GM23338 (cell line): Measurements from ENCODE around the gene SLC30A1. TPM values are rescaled to one million over a fixed set of nuclear protein-coding genes. Genes with fewer than 3 reads are reported as not detected.

ENCODE experiments used
- ATAC-seq: fragments of 200-7000 bp; cut with Tn5 transposase; 3 replicates; pipeline ENCODE4 v1.9.1; 2020
- DNase-seq: peaks from one replicate; pipeline ENCODE4 v3.0.0-alpha.2; 2015; ENCODE audit warnings: low spot score
- H2AFZ ChIP-seq: fragments of 200-600 bp; sonication (generic); 2 replicates; pipeline ENCODE4 v1.8.0; 2016; ENCODE audit warnings: antibody characterized with exemption, mild to moderate bottlenecking, moderate library complexity
- H3F3A ChIP-seq: fragments of 200-600 bp; sonication (generic); replicated peaks from 2 replicates; pipeline ENCODE4 v1.8.0; 2017; ENCODE audit warnings: antibody characterized with exemption, mixed run types, low read depth
- H3K27ac ChIP-seq: fragments of 200-600 bp; sonication (generic); 2 replicates; pipeline ENCODE4 v1.6.1; 2016; ENCODE audit warnings: low read depth
- H3K27me3 ChIP-seq: fragments of 200-600 bp; sonication (generic); 2 replicates; pipeline ENCODE4 v1.8.0; 2016; ENCODE audit warnings: mild to moderate bottlenecking, mixed run types, moderate library complexity; ENCODE audit not compliant: insufficient read depth
- H3K36me3 ChIP-seq: fragments of 200-600 bp; sonication (generic); 2 replicates; pipeline ENCODE4 v1.8.0; 2016; ENCODE audit warnings: mild to moderate bottlenecking; ENCODE audit not compliant: insufficient read depth
- H3K4me1 ChIP-seq: fragments of 200-600 bp; sonication (generic); 2 replicates; pipeline ENCODE4 v1.8.0; 2016; ENCODE audit warnings: mild to moderate bottlenecking, moderate library complexity; ENCODE audit not compliant: insufficient read depth
- H3K4me2 ChIP-seq: fragments of 200-600 bp; sonication (generic); 2 replicates; pipeline ENCODE4 v1.7.1; 2017; ENCODE audit warnings: mixed run types
- H3K4me3 ChIP-seq: fragments of 200-600 bp; sonication (generic); 2 replicates; pipeline ENCODE4 v1.6.1; 2016; ENCODE audit warnings: mixed run types
- H3K79me2 ChIP-seq: fragments of 200-600 bp; sonication (generic); replicated peaks from 2 replicates; pipeline ENCODE4 v1.8.0; 2017; ENCODE audit warnings: mild to moderate bottlenecking; ENCODE audit not compliant: insufficient read depth
- H3K9me2 ChIP-seq: fragments of 200-600 bp; sonication (generic); 2 replicates; pipeline ENCODE4 v1.8.0; 2017; ENCODE audit not compliant: insufficient read depth
- H4K20me1 ChIP-seq: fragments of 200-600 bp; sonication (generic); replicated peaks from 2 replicates; pipeline ENCODE4 v1.8.0; 2017; ENCODE audit warnings: mild to moderate bottlenecking; ENCODE audit not compliant: insufficient read depth
- H3K27ac Mint-ChIP-seq: 2 replicates; pipeline ENCODE4 v1.8.0; 2020; ENCODE audit warnings: inconsistent platforms, mild to moderate bottlenecking, moderate library complexity, mixed read lengths
- H3K27me3 Mint-ChIP-seq: 3 replicates; pipeline ENCODE4 v1.8.0; 2022; ENCODE audit warnings: low read depth, mild to moderate bottlenecking, moderate library complexity, mixed read lengths, inconsistent platforms; ENCODE audit not compliant: insufficient read depth, poor library complexity
- H3K36me3 Mint-ChIP-seq: 3 replicates; pipeline ENCODE4 v1.8.0; 2021; ENCODE audit warnings: low read depth, mild to moderate bottlenecking, inconsistent platforms, moderate library complexity, mixed read lengths
- H3K4me1 Mint-ChIP-seq: 3 replicates; pipeline ENCODE4 v1.8.0; 2020; ENCODE audit warnings: mild to moderate bottlenecking, inconsistent platforms, mixed read lengths
- H3K4me3 Mint-ChIP-seq: 3 replicates; pipeline ENCODE4 v1.8.0; 2021; ENCODE audit warnings: moderate library complexity, mild to moderate bottlenecking, inconsistent platforms, mixed read lengths
- H3K9me3 Mint-ChIP-seq: 3 replicates; pipeline ENCODE4 v1.8.0; 2020; ENCODE audit warnings: moderate library complexity, mild to moderate bottlenecking, inconsistent platforms, mixed read lengths
- CREB1 ChIP-seq: fragments of 250-450 bp; sonication (Bioruptor Pico); IDR thresholded peaks from 2 replicates; pipeline ENCODE4 v1.5.0; 2020; ENCODE audit warnings: low read depth, mild to moderate bottlenecking, moderate library complexity
- CTCF ChIP-seq, 2 experiments: fragments of 200-600 bp in 1 of 2; sonication (generic) in 1 of 2; conservative IDR thresholded peaks; 2 replicates each; pipeline versions ENCODE4 v1.5.1 to v1.6.1; 2016 to 2017; ENCODE audit warnings: antibody characterized with exemption in 2 of 2, low read depth in 2 of 2, mild to moderate bottlenecking in 2 of 2, moderate library complexity in 1 of 2
- ETS1 ChIP-seq: IDR thresholded peaks from 2 replicates; pipeline ENCODE4 v1.6.1; 2016; ENCODE audit warnings: antibody characterized with exemption
- EZH2 ChIP-seq: fragments of 200-600 bp; sonication (generic); IDR thresholded peaks from one replicate; pipeline ENCODE4 v1.8.0; 2017; ENCODE audit warnings: antibody characterized with exemption, mild to moderate bottlenecking, low read depth; ENCODE audit not compliant: unreplicated experiment
- EZH2phosphoT487 ChIP-seq: fragments of 200-600 bp; sonication (generic); IDR thresholded peaks from one replicate; pipeline ENCODE4 v1.8.1; 2018; ENCODE audit warnings: antibody characterized with exemption; ENCODE audit not compliant: unreplicated experiment
- JUNB ChIP-seq: IDR thresholded peaks from one replicate; pipeline ENCODE4 v1.6.1; 2016; ENCODE audit warnings: antibody characterized with exemption; ENCODE audit not compliant: unreplicated experiment
- NANOG ChIP-seq: IDR thresholded peaks from 2 replicates; pipeline ENCODE4 v1.6.1; 2016; ENCODE audit warnings: antibody characterized with exemption, borderline replicate concordance
- POLR2AphosphoS5 ChIP-seq: IDR thresholded peaks from 2 replicates; pipeline ENCODE4 v1.6.1; 2016; ENCODE audit warnings: antibody characterized with exemption, low read depth
- REST ChIP-seq: IDR thresholded peaks from one replicate; pipeline ENCODE4 v1.6.1; 2018; ENCODE audit warnings: antibody characterized with exemption; ENCODE audit not compliant: unreplicated experiment
- STAT1 ChIP-seq: IDR thresholded peaks from one replicate; pipeline ENCODE4 v1.6.1; 2016; ENCODE audit warnings: antibody characterized with exemption; ENCODE audit not compliant: unreplicated experiment
- ZNF114 ChIP-seq: fragments of 250-450 bp; sonication (Bioruptor Pico); IDR thresholded peaks from 2 replicates; pipeline ENCODE4 v1.5.0; 2020; ENCODE audit warnings: mild to moderate bottlenecking, moderate library complexity
- ZNF331 ChIP-seq: fragments of 250-450 bp; sonication (Bioruptor Pico); IDR thresholded peaks from 2 replicates; pipeline ENCODE4 v1.5.0; 2020; ENCODE audit warnings: low read depth, mild to moderate bottlenecking, moderate library complexity
- polyA plus RNA-seq: library from polyadenylated mRNA; unstranded; fragments of >200 nt; fragmentation: Nextera tagmentation; extraction: Ambion mirVana; gene quantifications from 2 replicates; pipeline ENCODE4 v1.2.1, GENCODE V29; 2016
- total RNA-seq: library from RNA; depleted of rRNA; stranded (reverse); fragments of >200 nt; shearing (Covaris generic); gene quantifications from 2 replicates; pipeline ENCODE4 v1.2.3, GENCODE V29; 2014
- TF ChIP-seq, protein P1 (sequence below): fragments of 250-450 bp; sonication (Bioruptor Pico); IDR thresholded peaks from 2 replicates; pipeline ENCODE4 v1.5.0; 2020; ENCODE audit warnings: mild to moderate bottlenecking, moderate library complexity

The SLC30A1 gene
- total and polyA plus RNA-seq, 2 experiments from 2014 or later, result 3.3 to 17.7 TPM

GRCh38 chr1:211616231-211616964 is 37.4 kb upstream of the SLC30A1 start (continued):
- TF ChIP-seq EZH2phosphoT487, result no peak

DNA sequence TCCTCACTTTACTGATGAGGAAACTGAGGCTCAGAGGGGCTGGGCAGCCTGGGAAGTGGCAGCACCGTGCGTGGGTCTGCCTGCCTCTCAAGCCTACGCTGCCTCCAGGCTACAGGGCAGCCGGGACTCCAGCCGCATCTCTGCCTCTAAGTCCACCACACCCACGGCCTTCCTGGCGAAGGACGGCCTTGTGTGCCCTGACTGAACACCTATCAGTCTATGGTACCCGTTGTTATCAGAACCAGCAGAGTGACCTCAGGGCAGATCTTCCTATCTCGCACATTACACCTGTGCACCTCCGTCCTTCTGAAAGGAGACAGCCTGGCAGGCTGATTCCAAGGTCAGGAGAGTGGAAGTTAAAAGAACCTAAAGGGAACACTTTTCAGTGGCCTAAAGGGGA is 35.7 kb upstream of the SLC30A1 start:
- DNase-seq (no peak), ATAC-seq (no peak)
- no peak overlapping the region for H2AFZ ChIP-seq
- no peaks in the 10 kb centered on the region for H3K9me2 ChIP-seq
- Mint-ChIP-seq H3K4me3 (no peak overlapping the region), H3K27ac (no peak overlapping the region), H3K9me3 (no peaks in the 10 kb centered on the region), H3K4me1 (peaks cover 6% of the 10 kb centered on the region; the same call in 1 of the 3 replicates), H3K27me3 (peaks cover 2% of the 10 kb centered on the region), H3K36me3 (no peaks in the 10 kb centered on the region)
- no peak overlapping the region for H3K4me3 ChIP-seq
- H3K4me1 ChIP-seq, result no peaks in the 10 kb centered on the region
- H3K27me3 ChIP-seq, result no peaks in the 10 kb centered on the region
- H3K27ac ChIP-seq, result no peak overlapping the region
- no peaks in the 10 kb centered on the region for H3K36me3 ChIP-seq
- no peaks in the 10 kb centered on the region for H3K79me2 ChIP-seq
- TF ChIP-seq REST, result no peak
- TF ChIP-seq JUNB, result no peak
- no peak for TF ChIP-seq NANOG
- no peak for TF ChIP-seq ZNF331 (CRISPR knock-in tag)
- no peak for TF ChIP-seq POLR2AphosphoS5
- TF ChIP-seq CREB1, result no peak
- TF ChIP-seq, protein P1, sequence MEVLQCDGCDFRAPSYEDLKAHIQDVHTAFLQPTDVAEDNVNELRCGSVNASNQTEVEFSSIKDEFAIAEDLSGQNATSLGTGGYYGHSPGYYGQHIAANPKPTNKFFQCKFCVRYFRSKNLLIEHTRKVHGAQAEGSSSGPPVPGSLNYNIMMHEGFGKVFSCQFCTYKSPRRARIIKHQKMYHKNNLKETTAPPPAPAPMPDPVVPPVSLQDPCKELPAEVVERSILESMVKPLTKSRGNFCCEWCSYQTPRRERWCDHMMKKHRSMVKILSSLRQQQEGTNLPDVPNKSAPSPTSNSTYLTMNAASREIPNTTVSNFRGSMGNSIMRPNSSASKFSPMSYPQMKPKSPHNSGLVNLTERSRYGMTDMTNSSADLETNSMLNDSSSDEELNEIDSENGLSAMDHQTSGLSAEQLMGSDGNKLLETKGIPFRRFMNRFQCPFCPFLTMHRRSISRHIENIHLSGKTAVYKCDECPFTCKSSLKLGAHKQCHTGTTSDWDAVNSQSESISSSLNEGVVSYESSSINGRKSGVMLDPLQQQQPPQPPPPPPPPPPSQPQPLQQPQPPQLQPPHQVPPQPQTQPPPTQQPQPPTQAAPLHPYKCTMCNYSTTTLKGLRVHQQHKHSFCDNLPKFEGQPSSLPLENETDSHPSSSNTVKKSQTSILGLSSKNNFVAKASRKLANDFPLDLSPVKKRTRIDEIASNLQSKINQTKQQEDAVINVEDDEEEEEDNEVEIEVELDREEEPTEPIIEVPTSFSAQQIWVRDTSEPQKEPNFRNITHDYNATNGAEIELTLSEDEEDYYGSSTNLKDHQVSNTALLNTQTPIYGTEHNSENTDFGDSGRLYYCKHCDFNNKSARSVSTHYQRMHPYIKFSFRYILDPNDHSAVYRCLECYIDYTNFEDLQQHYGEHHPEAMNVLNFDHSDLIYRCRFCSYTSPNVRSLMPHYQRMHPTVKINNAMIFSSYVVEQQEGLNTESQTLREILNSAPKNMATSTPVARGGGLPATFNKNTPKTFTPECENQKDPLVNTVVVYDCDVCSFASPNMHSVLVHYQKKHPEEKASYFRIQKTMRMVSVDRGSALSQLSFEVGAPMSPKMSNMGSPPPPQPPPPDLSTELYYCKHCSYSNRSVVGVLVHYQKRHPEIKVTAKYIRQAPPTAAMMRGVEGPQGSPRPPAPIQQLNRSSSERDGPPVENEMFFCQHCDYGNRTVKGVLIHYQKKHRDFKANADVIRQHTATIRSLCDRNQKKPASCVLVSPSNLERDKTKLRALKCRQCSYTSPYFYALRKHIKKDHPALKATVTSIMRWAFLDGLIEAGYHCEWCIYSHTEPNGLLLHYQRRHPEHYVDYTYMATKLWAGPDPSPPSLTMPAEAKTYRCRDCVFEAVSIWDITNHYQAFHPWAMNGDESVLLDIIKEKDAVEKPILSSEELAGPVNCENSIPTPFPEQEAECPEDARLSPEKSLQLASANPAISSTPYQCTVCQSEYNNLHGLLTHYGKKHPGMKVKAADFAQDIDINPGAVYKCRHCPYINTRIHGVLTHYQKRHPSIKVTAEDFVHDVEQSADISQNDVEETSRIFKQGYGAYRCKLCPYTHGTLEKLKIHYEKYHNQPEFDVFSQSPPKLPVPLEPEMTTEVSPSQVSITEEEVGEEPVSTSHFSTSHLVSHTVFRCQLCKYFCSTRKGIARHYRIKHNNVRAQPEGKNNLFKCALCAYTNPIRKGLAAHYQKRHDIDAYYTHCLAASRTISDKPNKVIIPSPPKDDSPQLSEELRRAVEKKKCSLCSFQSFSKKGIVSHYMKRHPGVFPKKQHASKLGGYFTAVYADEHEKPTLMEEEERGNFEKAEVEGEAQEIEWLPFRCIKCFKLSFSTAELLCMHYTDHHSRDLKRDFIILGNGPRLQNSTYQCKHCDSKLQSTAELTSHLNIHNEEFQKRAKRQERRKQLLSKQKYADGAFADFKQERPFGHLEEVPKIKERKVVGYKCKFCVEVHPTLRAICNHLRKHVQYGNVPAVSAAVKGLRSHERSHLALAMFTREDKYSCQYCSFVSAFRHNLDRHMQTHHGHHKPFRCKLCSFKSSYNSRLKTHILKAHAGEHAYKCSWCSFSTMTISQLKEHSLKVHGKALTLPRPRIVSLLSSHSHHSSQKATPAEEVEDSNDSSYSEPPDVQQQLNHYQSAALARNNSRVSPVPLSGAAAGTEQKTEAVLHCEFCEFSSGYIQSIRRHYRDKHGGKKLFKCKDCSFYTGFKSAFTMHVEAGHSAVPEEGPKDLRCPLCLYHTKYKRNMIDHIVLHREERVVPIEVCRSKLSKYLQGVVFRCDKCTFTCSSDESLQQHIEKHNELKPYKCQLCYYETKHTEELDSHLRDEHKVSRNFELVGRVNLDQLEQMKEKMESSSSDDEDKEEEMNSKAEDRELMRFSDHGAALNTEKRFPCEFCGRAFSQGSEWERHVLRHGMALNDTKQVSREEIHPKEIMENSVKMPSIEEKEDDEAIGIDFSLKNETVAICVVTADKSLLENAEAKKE, result no peak
- TF ChIP-seq EZH2, result no peak
- TF ChIP-seq ETS1, result no peak
- TF ChIP-seq ZNF114 (CRISPR knock-in tag), result no peak
- no peak for TF ChIP-seq CTCF (conservative IDR thresholded peaks at IDR 0.05; ENCODE audit: low read depth in 2 of 2)
- no peak for TF ChIP-seq EZH2phosphoT487
- no peak for TF ChIP-seq STAT1
- no peaks in the 10 kb centered on the region for H3F3A ChIP-seq
- no peaks in the 10 kb centered on the region for H4K20me1 ChIP-seq
- H3K4me2 ChIP-seq, result no peak overlapping the region
